OCI-LY1 (cell line): Measurements from ENCODE around the gene CD96.

Experiments used
- H2AFZ ChIP-seq: fragments of 200-600 bp; sonication (generic), shearing (Covaris generic); 2 replicates; pipeline ENCODE4 v1.6.0; 2014; ENCODE audit warnings: antibody characterized with exemption, mild to moderate bottlenecking, low read length
- H3F3A ChIP-seq: fragments of 200-600 bp; sonication (generic), shearing (Covaris generic); 2 replicates; pipeline ENCODE4 v1.6.0; 2014; ENCODE audit warnings: mild to moderate bottlenecking, antibody characterized with exemption, low read length, moderate library complexity; ENCODE audit not compliant: insufficient read depth
- H3K27ac ChIP-seq: fragments of 200-600 bp; sonication (generic); 2 replicates; pipeline ENCODE4 v1.5.1; 2014; ENCODE audit warnings: low read length, mixed run types, mild to moderate bottlenecking, low read depth; ENCODE audit not compliant: poor library complexity, severe bottlenecking
- H3K27me3 ChIP-seq: fragments of 200-600 bp; sonication (generic); 2 replicates; pipeline ENCODE4 v1.6.0; 2014; ENCODE audit warnings: antibody characterized with exemption, mild to moderate bottlenecking, low read length, moderate library complexity; ENCODE audit not compliant: insufficient read depth
- H3K36me3 ChIP-seq: fragments of 200-600 bp; sonication (generic); 2 replicates; pipeline ENCODE4 v1.6.1; 2014; ENCODE audit warnings: mild to moderate bottlenecking, antibody characterized with exemption, low read length, moderate library complexity, mixed read lengths; ENCODE audit not compliant: insufficient read depth
- H3K4me1 ChIP-seq: fragments of 200-600 bp; sonication (generic); 2 replicates; pipeline ENCODE4 v1.5.1; 2014; ENCODE audit warnings: mild to moderate bottlenecking, low read length, moderate library complexity; ENCODE audit not compliant: insufficient read depth, severe bottlenecking
- H3K4me2 ChIP-seq: fragments of 200-600 bp; sonication (generic), shearing (Covaris generic); 2 replicates; pipeline ENCODE4 v1.6.1; 2014; ENCODE audit warnings: low read length
- H3K4me3 ChIP-seq: fragments of 200-600 bp; sonication (generic); 2 replicates; pipeline ENCODE4 v1.5.1; 2014; ENCODE audit warnings: low read length, low read depth, mild to moderate bottlenecking, mixed read lengths; ENCODE audit not compliant: poor library complexity, severe bottlenecking
- H3K79me2 ChIP-seq: fragments of 200-600 bp; shearing (Covaris generic); 2 replicates; pipeline ENCODE4 v1.6.1; 2016; ENCODE audit warnings: mixed run types, low read length, mixed read lengths; ENCODE audit not compliant: insufficient read depth
- H3K9ac ChIP-seq: fragments of 200-600 bp; sonication (generic), shearing (Covaris generic); 2 replicates; pipeline ENCODE4 v1.6.1; 2014; ENCODE audit warnings: mild to moderate bottlenecking, low read length, mixed read lengths
- H3K9me2 ChIP-seq: fragments of 200-600 bp; sonication (generic), shearing (Covaris generic); 2 replicates; pipeline ENCODE4 v1.6.1; 2014; ENCODE audit warnings: low read depth, mild to moderate bottlenecking, low read length, mixed read lengths
- H3K9me3 ChIP-seq: fragments of 200-600 bp; shearing (Covaris generic); 2 replicates; pipeline ENCODE4 v1.6.1; 2014; ENCODE audit warnings: low read length, mixed read lengths
- H4K20me1 ChIP-seq: fragments of 200-600 bp; sonication (generic), shearing (Covaris generic); 2 replicates; pipeline ENCODE4 v1.6.0; 2016; ENCODE audit warnings: mild to moderate bottlenecking, low read length; ENCODE audit not compliant: insufficient read depth
- EZH2 ChIP-seq: fragments of 200-600 bp; sonication (generic), shearing (Covaris generic); IDR thresholded peaks from 2 replicates; pipeline ENCODE4 v1.8.0; 2017; ENCODE audit warnings: borderline replicate concordance, mixed run types, mild to moderate bottlenecking, antibody characterized with exemption, low read length, moderate library complexity, mixed read lengths
- TF ChIP-seq, protein P1 (sequence below): fragments of 200-600 bp; sonication (generic), shearing (Covaris generic); IDR thresholded peaks from 2 replicates; pipeline ENCODE4 v1.5.1; 2017; ENCODE audit warnings: mild to moderate bottlenecking, antibody characterized with exemption, low read length, moderate library complexity, mixed read lengths

Gene CD96

GRCh38 chr3:111581403-111582119 is 39.6 kb downstream of the CD96 start:
- peaks cover 10% of the 10 kb centered on the region for H3K4me1 ChIP-seq
- H3K9me2 ChIP-seq, result no peaks in the 10 kb centered on the region
- H3F3A ChIP-seq, result no peaks in the 10 kb centered on the region
- no peaks in the 10 kb centered on the region for H4K20me1 ChIP-seq
- no peak overlapping the region for H3K9ac ChIP-seq
- TF ChIP-seq, protein P1, sequence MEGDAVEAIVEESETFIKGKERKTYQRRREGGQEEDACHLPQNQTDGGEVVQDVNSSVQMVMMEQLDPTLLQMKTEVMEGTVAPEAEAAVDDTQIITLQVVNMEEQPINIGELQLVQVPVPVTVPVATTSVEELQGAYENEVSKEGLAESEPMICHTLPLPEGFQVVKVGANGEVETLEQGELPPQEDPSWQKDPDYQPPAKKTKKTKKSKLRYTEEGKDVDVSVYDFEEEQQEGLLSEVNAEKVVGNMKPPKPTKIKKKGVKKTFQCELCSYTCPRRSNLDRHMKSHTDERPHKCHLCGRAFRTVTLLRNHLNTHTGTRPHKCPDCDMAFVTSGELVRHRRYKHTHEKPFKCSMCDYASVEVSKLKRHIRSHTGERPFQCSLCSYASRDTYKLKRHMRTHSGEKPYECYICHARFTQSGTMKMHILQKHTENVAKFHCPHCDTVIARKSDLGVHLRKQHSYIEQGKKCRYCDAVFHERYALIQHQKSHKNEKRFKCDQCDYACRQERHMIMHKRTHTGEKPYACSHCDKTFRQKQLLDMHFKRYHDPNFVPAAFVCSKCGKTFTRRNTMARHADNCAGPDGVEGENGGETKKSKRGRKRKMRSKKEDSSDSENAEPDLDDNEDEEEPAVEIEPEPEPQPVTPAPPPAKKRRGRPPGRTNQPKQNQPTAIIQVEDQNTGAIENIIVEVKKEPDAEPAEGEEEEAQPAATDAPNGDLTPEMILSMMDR, result no peak
- no peak for TF ChIP-seq EZH2
- no peaks in the 10 kb centered on the region for H3K27me3 ChIP-seq
- no peak overlapping the region for H2AFZ ChIP-seq
- no peak overlapping the region for H3K27ac ChIP-seq
- no peaks in the 10 kb centered on the region for H3K9me3 ChIP-seq
- H3K4me2 ChIP-seq, result no peak overlapping the region
- H3K36me3 ChIP-seq, result no peaks in the 10 kb centered on the region
- H3K4me3 ChIP-seq, result no peak overlapping the region
- no peaks in the 10 kb centered on the region for H3K79me2 ChIP-seq

DNA sequence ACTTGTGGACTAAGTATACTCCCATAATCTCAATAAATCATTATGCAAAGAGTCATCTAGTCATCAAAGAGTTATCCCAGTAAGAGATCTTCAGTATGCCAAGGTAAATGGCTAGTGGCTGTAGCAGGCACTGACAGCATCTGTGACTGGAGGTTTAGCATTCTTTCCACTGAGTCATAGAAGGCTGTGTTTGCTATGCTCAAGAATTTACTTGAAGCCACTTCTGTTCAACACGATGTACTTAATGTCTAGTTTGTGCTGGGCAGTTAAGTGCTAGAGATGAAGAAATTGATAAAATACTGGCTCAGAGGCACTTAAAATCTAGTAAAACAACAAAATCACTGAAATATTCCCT is 40.1 kb downstream of the CD96 start:
- no peaks in the 10 kb centered on the region for H3F3A ChIP-seq
- TF ChIP-seq, protein P1, result no peak
- TF ChIP-seq EZH2, result no peak
- no peak overlapping the region for H3K4me2 ChIP-seq
- H3K79me2 ChIP-seq, result no peaks in the 10 kb centered on the region
- no peaks in the 10 kb centered on the region for H3K27me3 ChIP-seq
- no peaks in the 10 kb centered on the region for H3K9me2 ChIP-seq
- H3K36me3 ChIP-seq, result no peaks in the 10 kb centered on the region
- H3K9me3 ChIP-seq, result no peaks in the 10 kb centered on the region
- no peak overlapping the region for H2AFZ ChIP-seq
- no peaks in the 10 kb centered on the region for H4K20me1 ChIP-seq
- no peak overlapping the region for H3K9ac ChIP-seq
- H3K4me3 ChIP-seq, result no peak overlapping the region
- no peak overlapping the region for H3K27ac ChIP-seq
- peaks cover 10% of the 10 kb centered on the region for H3K4me1 ChIP-seq

- Histone ChIP-seq H4K20me1 (no peaks in the 10 kb centered on the region), H3F3A (no peaks in the 10 kb centered on the region), H3K4me2 (no peak overlapping the region), H3K36me3 (no peaks in the 10 kb centered on the region), H3K4me3 (no peak overlapping the region), H3K4me1 (peaks cover 4% of the 10 kb centered on the region), H2AFZ (no peak overlapping the region), H3K9me2 (no peaks in the 10 kb centered on the region), H3K9me3 (no peaks in the 10 kb centered on the region), H3K27me3 (no peaks in the 10 kb centered on the region), H3K27ac (no peak overlapping the region), H3K79me2 (no peaks in the 10 kb centered on the region), H3K9ac (no peak overlapping the region)
- TF ChIP-seq, protein P1, result no peak
- no peak for TF ChIP-seq EZH2
Observed at GRCh38 chr3:111584744-111585143, 42.7 kb downstream of the CD96 start.
